ENCODE measurements around the gene CELA2A.
"Not testable (repeated sequence)": the region's sequence is repeated elsewhere in the genome, so short reads cannot be mapped to it uniquely, and the experiment has no call there.

Gene CELA2A

GRCh38 chr1:15509586-15509985 lies 53.1 kb downstream of the CELA2A start:
- no peak for TF ChIP-seq CTCF (conservative IDR thresholded peaks at IDR 0.05; ENCODE audit: low read depth, low read length)
- no peak overlapping the region for H3K4me3 ChIP-seq (ENCODE audit: low read length)
- no peak for DNase-seq (ENCODE audit: low read depth)

- DNase-seq (ENCODE audit: low read depth): no peak
- no peak for TF ChIP-seq CTCF (conservative IDR thresholded peaks at IDR 0.05; ENCODE audit: low read depth, low read length)
- H3K4me3 ChIP-seq (ENCODE audit: low read length): no peak overlapping the region
Measured at GRCh38 chr1:15510611-15511405, 54.3 kb downstream of the CELA2A start.

GRCh38 chr1:15513192-15513591 lies 56.7 kb downstream of the CELA2A start:
- DNase-seq (ENCODE audit: low read depth): no peak
- TF ChIP-seq CTCF (conservative IDR thresholded peaks at IDR 0.05; ENCODE audit: low read depth, low read length): no peak

GRCh38 chr1:15513919-15514318 lies 57.4 kb downstream of the CELA2A start:
- TF ChIP-seq CTCF (conservative IDR thresholded peaks at IDR 0.05; ENCODE audit: low read depth, low read length): no peak
- no peak overlapping the region for H3K4me3 ChIP-seq (ENCODE audit: low read length)
- DNase-seq (ENCODE audit: low read depth): no peak

More at GRCh38 chr1:15513192-15513591, 56.7 kb downstream of the CELA2A start:
- no peak overlapping the region for H3K4me3 ChIP-seq (ENCODE audit: low read length)

GRCh38 chr1:15514557-15514956 lies 58.0 kb downstream of the CELA2A start:
- not testable (repeated sequence) for H3K4me3 ChIP-seq (ENCODE audit: low read length); DNase-seq (ENCODE audit: low read depth)

GRCh38 chr1:15515022-15515663 lies 58.6 kb downstream of the CELA2A start:
- no peak for DNase-seq (ENCODE audit: low read depth)
- TF ChIP-seq CTCF (conservative IDR thresholded peaks at IDR 0.05; ENCODE audit: low read depth, low read length): no peak
- no peak overlapping the region for H3K4me3 ChIP-seq (ENCODE audit: low read length)

- no peak for TF ChIP-seq CTCF (conservative IDR thresholded peaks at IDR 0.05; ENCODE audit: low read depth, low read length)
- DNase-seq (ENCODE audit: low read depth): no peak
- no peak overlapping the region for H3K4me3 ChIP-seq (ENCODE audit: low read length)
Measured at GRCh38 chr1:15519625-15520024, 63.1 kb downstream of the CELA2A start.

GRCh38 chr1:15521206-15521906 lies 64.8 kb downstream of the CELA2A start:
- not testable (repeated sequence) for H3K4me3 ChIP-seq (ENCODE audit: low read length); DNase-seq (ENCODE audit: low read depth)
